Pancreas (tissue), 10 donors: ENCODE results near the gene CRISP1. TPM values are rescaled to one million over a fixed set of nuclear protein-coding genes. Genes with fewer than 3 reads are reported as not detected.

Experiments
- ATAC-seq, 4 donors: fragments of 200-7000 bp; cut with Tn5 transposase; one replicate each; pipeline versions ENCODE4 v1.8.0 to v1.9.1; 2020; ENCODE audit warnings: mild to moderate bottlenecking in 4 of 4, moderate library complexity in 4 of 4
- DNase-seq, 6 donors: peaks; one replicate each; pipeline ENCODE4 v3.0.0-alpha.2; 2020
- FAIRE-seq: peaks from 2 replicates; lab custom pipeline; 2012; peaks lifted over from hg19 to GRCh38; lab: Jason Lieb, UNC
- H3K27ac ChIP-seq, 4 donors: fragments of 200-600 bp; sonication (generic); 1 replicate in 3 of 4; 2 replicates in 1 of 4; pipeline versions ENCODE4 v1.5.0 to v1.8.0; 2020
- H3K27me3 ChIP-seq, 4 donors: fragments of 200-600 bp; one replicate each; pipeline ENCODE4 v1.8.0; 2021
- H3K36me3 ChIP-seq, 3 donors: fragments of 200-600 bp; sonication (generic) in 1 of 3; one replicate each; pipeline versions ENCODE4 v1.5.0 to v1.8.0; 2020 to 2021
- H3K4me1 ChIP-seq, 3 donors: fragments of 200-600 bp; one replicate each; pipeline ENCODE4 v1.8.0; 2021
- H3K4me3 ChIP-seq, 4 donors: fragments of 200-600 bp; sonication (generic) in 2 of 4; one replicate each; pipeline versions ENCODE4 v1.5.0 to v1.8.0; 2020 to 2021
- H3K9me3 ChIP-seq, 4 donors: fragments of 200-600 bp; one replicate each; pipeline ENCODE4 v1.8.0; 2021
- CTCF ChIP-seq, 4 donors: fragments of 200-600 bp; sonication (generic) in 3 of 4; IDR thresholded peaks; one replicate each; pipeline versions ENCODE4 v1.5.0 to v1.8.0; 2021; ENCODE audit warnings: antibody characterized with exemption in 4 of 4
- WGBS, 2 donors: extraction: QIAGEN DNeasy Blood & Tissue Kit; methylation state at CpG; one replicate each; pipeline ENCODE4 v1.1.7; 2013; 5-methylcytosine and 5-hydroxymethylcytosine counted together
- intact Hi-C, 3 donors: fragments of 100-400 bp; cut with DNase I; formaldehyde crosslinking; loops; one replicate each; pipeline versions ENCODE4 v1.11.1 to v1.14.2; 2022
- polyA plus RNA-seq, 2 donors: library from polyadenylated mRNA; stranded (reverse); fragments of 200-250 nt; gene quantifications; one replicate each; pipeline ENCODE4 v1.2.3, GENCODE V29; 2013
- total RNA-seq, 6 donors: library from RNA; stranded (reverse); fragmentation: NEBNext Ultra II Directional in 4 of 6; extraction: Animal tissue kit (Norgen Biotek cat#: 25700) in 4 of 6; gene quantifications; one replicate each; pipeline versions ENCODE4 v1.2.1 to v1.2.4, GENCODE V29; 2021 to 2023
- donor health status: healthy with polysubstance abuse.
- donor health status: DM: no; HTN: no; CAD: no; lungs with moderate emphysema.
- donor health status: DM: no; HTN: no; CAD: no.
- donor health status: control.
- donor health status: control.
- donor health status: Bipolar disorder and iron deficiency.
- donor health status: DM: yes; HTN: yes; CAD: no.
- donor health status: DM: no; HTN: no; CAD: no.
- donor health status: DM: no; HTN: no; CAD: no.
- donor health status: DM: yes; HTN: yes; CAD: no.

CRISP1 gene
- total RNA-seq (not detected), polyA plus RNA-seq (not detected)

GRCh38 chr6:49866485-49866943 lies at the start of gene CRISP1:
TSS of gene CRISP1 (minus strand) at chr6:49866535. CDS start at chr6:49857400, 9,135 bp downstream.
- Histone ChIP-seq H3K27ac (no peak within 1 kb of the TSS), H3K4me1 (no peaks in the 10 kb centered on the region), H3K36me3 (no peaks in the 10 kb centered on the region), H3K4me3 (no peak within 1 kb of the TSS), H3K9me3 (no peaks in the 10 kb centered on the region), H3K27me3 (no peaks in the 10 kb centered on the region)
- TF ChIP-seq CTCF (IDR thresholded peaks at IDR 0.05) = no peak
- DNase-seq = no peak
- intact Hi-C loops = no loop called here
- ATAC-seq = no peak
- no peak for FAIRE-seq
- WGBS, 2 donors = 43 to 54% methylated on average over 1 of the region's 1 CpG

- no peak for DNase-seq
- no peaks in the 10 kb centered on the region for H3K27me3 ChIP-seq
- intact Hi-C loops = no loop called here
- H3K4me1 ChIP-seq = no peaks in the 10 kb centered on the region
- no peaks in the 10 kb centered on the region for H3K36me3 ChIP-seq
- FAIRE-seq = no peak
- 17 to 22% methylated on average over 3 of the region's 3 CpGs for WGBS, 2 donors
- H3K4me3 ChIP-seq = no peak overlapping the region
- no peak for TF ChIP-seq CTCF (IDR thresholded peaks at IDR 0.05)
- peak in 1 of 4 donors; percentile 28 for ATAC-seq
- H3K27ac ChIP-seq = no peak overlapping the region
- no peaks in the 10 kb centered on the region for H3K9me3 ChIP-seq
Measured at GRCh38 chr6:49915035-49915434, 48.7 kb upstream of the CRISP1 start.

- no peaks in the 10 kb centered on the region for H3K4me1 ChIP-seq
- peaks cover 0 to 7% (median 0%) of the 10 kb centered on the region in 4 donors for H3K27me3 ChIP-seq
- DNase-seq (no peak), ATAC-seq (no peak), FAIRE-seq (no peak)
- no peak for TF ChIP-seq CTCF (IDR thresholded peaks at IDR 0.05)
- H3K4me3 ChIP-seq = no peak overlapping the region
- WGBS, 2 donors = 72 to 80% methylated on average over 6 of the region's 6 CpGs
- H3K36me3 ChIP-seq = no peaks in the 10 kb centered on the region
- intact Hi-C loops = no loop called here
- no peak overlapping the region for H3K27ac ChIP-seq
- H3K9me3 ChIP-seq = no peaks in the 10 kb centered on the region
Measured at GRCh38 chr6:49913636-49914375, 47.5 kb upstream of the CRISP1 start.

- H3K4me3 ChIP-seq = no peak overlapping the region
- intact Hi-C loops = no loop called here
- H3K27ac ChIP-seq = no peak overlapping the region
- FAIRE-seq (no peak), ATAC-seq (no peak), DNase-seq (no peak)
- H3K4me1 ChIP-seq = no peaks in the 10 kb centered on the region
- H3K36me3 ChIP-seq = no peaks in the 10 kb centered on the region
- H3K9me3 ChIP-seq = no peaks in the 10 kb centered on the region
- 75 to 82% methylated on average over 1 of the region's 1 CpG for WGBS, 2 donors
- no peak for TF ChIP-seq CTCF (IDR thresholded peaks at IDR 0.05)
- peaks cover 0 to 7% (median 0%) of the 10 kb centered on the region in 4 donors for H3K27me3 ChIP-seq
Measured at GRCh38 chr6:49912196-49912595, 45.9 kb upstream of the CRISP1 start.

- WGBS, 2 donors = 74 to 82% methylated on average over 2 of the region's 2 CpGs
- FAIRE-seq = no peak
- H3K4me1 ChIP-seq = no peaks in the 10 kb centered on the region
- intact Hi-C loops = no loop called here
- no peaks in the 10 kb centered on the region for H3K9me3 ChIP-seq
- H3K27me3 ChIP-seq = peaks cover 0 to 7% (median 0%) of the 10 kb centered on the region in 4 donors
- no peaks in the 10 kb centered on the region for H3K36me3 ChIP-seq
- ATAC-seq = no peak
- H3K27ac ChIP-seq = no peak overlapping the region
- TF ChIP-seq CTCF (IDR thresholded peaks at IDR 0.05) = no peak
- H3K4me3 ChIP-seq = no peak overlapping the region
- DNase-seq = no peak
Measured at GRCh38 chr6:49911252-49911651, 44.9 kb upstream of the CRISP1 start.
